Psoas muscle (tissue), 8 donors: ENCODE results near the gene UBE2H. TPM values are rescaled to one million over a fixed set of nuclear protein-coding genes. Genes with fewer than 3 reads are reported as not detected.

Experiments
- ATAC-seq, 4 donors: fragments of 200-7000 bp; cut with Tn5 transposase; one replicate each; pipeline ENCODE4 v1.9.1; 2020; ENCODE audit warnings: moderate library complexity in 3 of 4, mild to moderate bottlenecking in 2 of 4
- DNase-seq, 2 donors: peaks; one replicate each; pipeline ENCODE4 v3.0.0-alpha.2; 2020
- H3K27ac ChIP-seq: fragments of 200-600 bp; one replicate; pipeline ENCODE4 v1.8.0; 2022
- H3K27me3 ChIP-seq, 3 donors: fragments of 200-600 bp in 1 of 3; one replicate each; pipeline versions ENCODE4 v1.6.1 to v1.8.0; 2013 to 2022; ENCODE audit warnings: low read length in 2 of 3, mild to moderate bottlenecking in 2 of 3, moderate library complexity in 1 of 3; ENCODE audit not compliant: insufficient read depth in 3 of 3
- H3K36me3 ChIP-seq, 2 donors: fragments of 200-600 bp in 1 of 2; one replicate each; pipeline versions ENCODE4 v1.6.1 to v1.8.0; 2013 to 2022; ENCODE audit warnings: low read depth in 1 of 2, mild to moderate bottlenecking in 1 of 2, moderate library complexity in 1 of 2; ENCODE audit not compliant: insufficient read depth in 1 of 2
- H3K4me1 ChIP-seq: fragments of 200-600 bp; one replicate; pipeline ENCODE4 v1.8.0; 2022
- H3K4me3 ChIP-seq: fragments of 200-600 bp; one replicate; pipeline ENCODE4 v1.8.0; 2022; ENCODE audit warnings: mild to moderate bottlenecking
- H3K9me3 ChIP-seq: fragments of 200-600 bp; one replicate; pipeline ENCODE4 v1.8.0; 2022
- CTCF ChIP-seq: fragments of 200-600 bp; IDR thresholded peaks from one replicate; pipeline ENCODE4 v1.8.0; 2022; ENCODE audit warnings: antibody characterized with exemption
- WGBS, 3 donors: extraction: QIAGEN DNeasy Blood & Tissue Kit; methylation state at CpG; one replicate each; pipeline versions ENCODE4 v1.1.6 to v1.1.7; 2013; 5-methylcytosine and 5-hydroxymethylcytosine counted together
- intact Hi-C, 2 donors: fragments of 100-400 bp; cut with DNase I; formaldehyde crosslinking; loops; one replicate each; pipeline versions ENCODE4 v1.11.0 to v1.14.2; 2022
- polyA plus RNA-seq, 3 donors: library from polyadenylated mRNA; stranded (reverse); fragments of 200-250 nt; gene quantifications; one replicate each; pipeline ENCODE4 v1.2.3, GENCODE V29; 2013
- total RNA-seq, 4 donors: library from RNA; stranded (reverse); fragmentation: NEBNext Ultra II Directional in 2 of 4; extraction: Animal tissue kit (Norgen Biotek cat#: 25700) in 2 of 4; gene quantifications; one replicate each; pipeline versions ENCODE4 v1.2.1 to v1.2.4, GENCODE V29; 2021 to 2023
- donor health status: healthy with polysubstance abuse.
- donor health status: DM: no; HTN: no; CAD: no; lungs with moderate emphysema.
- donor health status: Bipolar disorder and iron deficiency.
- donor health status: healthy.
- donor health status: DM: yes; HTN: yes; CAD: no.
- donor health status: DM: no; HTN: no; CAD: no.
- donor health status: DM: no; HTN: no; CAD: no.
- donor health status: DM: yes; HTN: yes; CAD: no.

The UBE2H gene
- total and polyA plus RNA-seq, 7 donors, result 17.3 to 115 (median 77.3) TPM

GRCh38 chr7:129877146-129877792 lies 75.5 kb downstream of the UBE2H start:
- Histone ChIP-seq H3K27ac (peak overlapping the region; percentile 39), H3K4me1 (peaks cover 50% of the 10 kb centered on the region)
- ATAC-seq, result peak in 3 of 4 donors; percentile 63 to 83 (median 73)

GRCh38 chr7:129875745-129876411 lies 76.9 kb downstream of the UBE2H start:
- peak overlapping the region; percentile 60 for H3K27ac ChIP-seq
- no peaks in the 10 kb centered on the region for H3K27me3 ChIP-seq
- H3K4me3 ChIP-seq, result peak overlapping the region; percentile 43
- DNase-seq (no peak), ATAC-seq (peak; percentile 48 to 80 (median 76))
- WGBS, 3 donors, result 37 to 51% (median 37%) methylated on average over 5 of the region's 5 CpGs
- no peaks in the 10 kb centered on the region for H3K9me3 ChIP-seq
- H3K4me1 ChIP-seq, result peaks cover 43% of the 10 kb centered on the region
- no peak for TF ChIP-seq CTCF
- intact Hi-C loops, result loop anchor here (5.0 to 10.0 kb wide), 2 partner anchors 49 to 76 kb away; partner anchors contain the start of gene UBE2H (in 1 of the 2)
- peaks cover 2 to 18% of the 10 kb centered on the region in 2 donors for H3K36me3 ChIP-seq

More at GRCh38 chr7:129877146-129877792, 75.5 kb downstream of the UBE2H start:
- 62 to 70% (median 64%) methylated on average over 3 of the region's 3 CpGs for WGBS, 3 donors
- peak overlapping the region; percentile 23 for H3K4me3 ChIP-seq
- TF ChIP-seq CTCF, result no peak
- H3K36me3 ChIP-seq, result peaks cover 2 to 18% of the 10 kb centered on the region in 2 donors
- intact Hi-C loops, result loop anchor here (5.0 to 10.0 kb wide), 2 partner anchors 48 to 75 kb away; partner anchors contain the start of gene UBE2H (in 1 of the 2)
- H3K9me3 ChIP-seq, result no peaks in the 10 kb centered on the region
- no peaks in the 10 kb centered on the region for H3K27me3 ChIP-seq
- DNase-seq, result no peak

- ATAC-seq, result no peak
- no peak for DNase-seq
- Histone ChIP-seq H3K27me3 (no peaks in the 10 kb centered on the region), H3K9me3 (no peaks in the 10 kb centered on the region), H3K27ac (peak overlapping the region; percentile 60), H3K36me3 (peaks cover 2 to 12% of the 10 kb centered on the region in 2 donors), H3K4me3 (peak overlapping the region; percentile 43), H3K4me1 (peaks cover 45% of the 10 kb centered on the region)
- intact Hi-C loops, result loop anchor here (5.0 to 10.0 kb wide), 2 partner anchors 50 to 77 kb away; partner anchors contain the start of gene UBE2H (in 1 of the 2)
- WGBS, 3 donors, result 68 to 85% (median 80%) methylated on average over 2 of the region's 2 CpGs
- TF ChIP-seq CTCF, result no peak
Observed at GRCh38 chr7:129875160-129875559, 77.6 kb downstream of the UBE2H start.

GRCh38 chr7:129874722-129875121 lies 78.0 kb downstream of the UBE2H start:
- 78 to 86% (median 85%) methylated on average over 4 of the region's 4 CpGs for WGBS, 3 donors
- ATAC-seq, result no peak
- Histone ChIP-seq H3K9me3 (no peaks in the 10 kb centered on the region), H3K27ac (no peak overlapping the region), H3K4me1 (peaks cover 43% of the 10 kb centered on the region), H3K36me3 (peaks cover 2 to 8% of the 10 kb centered on the region in 2 donors), H3K27me3 (no peaks in the 10 kb centered on the region), H3K4me3 (no peak overlapping the region)
- no peak for TF ChIP-seq CTCF
- intact Hi-C loops, result loop anchor here (5.0 to 10.0 kb wide), 2 partner anchors 50 to 78 kb away; partner anchors contain the start of gene UBE2H (in 1 of the 2)
- no peak for DNase-seq
